Neural cell (in vitro differentiated cells): Measurements from ENCODE around the gene ITGB5. TPM values are rescaled to one million over a fixed set of nuclear protein-coding genes. Genes with fewer than 3 reads are reported as not detected.

Source experiments
- H2AFZ ChIP-seq: fragments of 200-600, 300-800 bp; sonication (generic), shearing (Covaris generic); 2 replicates; pipeline ENCODE4 v1.6.0; 2014; ENCODE audit warnings: low read depth, mild to moderate bottlenecking, antibody characterized with exemption, low read length, moderate library complexity
- H3F3A ChIP-seq: fragments of 200-600 bp; shearing (Covaris generic); 2 replicates; pipeline ENCODE4 v1.6.1; 2016; ENCODE audit warnings: mild to moderate bottlenecking, moderate library complexity, mixed read lengths, antibody characterized with exemption, low read length; ENCODE audit not compliant: insufficient read depth, poor library complexity, severe bottlenecking
- H3K27ac ChIP-seq: fragments of 200-600, 300-800 bp; sonication (generic), shearing (Covaris generic); 2 replicates; pipeline ENCODE4 v1.5.1; 2014; ENCODE audit warnings: mild to moderate bottlenecking, low read length, moderate library complexity
- H3K27me3 ChIP-seq: fragments of 300-800, 200-600 bp; sonication (generic), shearing (Covaris generic); 2 replicates; pipeline ENCODE4 v1.6.0; 2014; ENCODE audit warnings: mild to moderate bottlenecking, low read depth, low read length, moderate library complexity; ENCODE audit not compliant: insufficient read depth
- H3K36me3 ChIP-seq: fragments of 300-800, 200-600 bp; sonication (generic), shearing (Covaris generic); 2 replicates; pipeline ENCODE4 v1.5.1; 2014; ENCODE audit warnings: mild to moderate bottlenecking, antibody characterized with exemption, low read length, moderate library complexity; ENCODE audit not compliant: insufficient read depth
- H3K4me2 ChIP-seq: fragments of 300-800, 200-600 bp; sonication (generic), shearing (Covaris generic); 2 replicates; pipeline ENCODE4 v1.6.0; 2014; ENCODE audit warnings: mild to moderate bottlenecking, low read length
- H3K4me3 ChIP-seq: fragments of 300-800, 200-600 bp; sonication (generic), shearing (Covaris generic); 2 replicates; pipeline ENCODE4 v1.5.1; 2014; ENCODE audit warnings: mild to moderate bottlenecking, low read length, moderate library complexity
- H3K79me2 ChIP-seq: fragments of 200-600 bp; shearing (Covaris generic); replicated peaks from 2 replicates; pipeline ENCODE4 v1.6.0; 2014; ENCODE audit warnings: mild to moderate bottlenecking, low read length, moderate library complexity; ENCODE audit not compliant: insufficient read depth
- H3K9ac ChIP-seq: fragments of 300-800, 200-600 bp; sonication (generic), shearing (Covaris generic); 2 replicates; pipeline ENCODE4 v1.6.1; 2016; ENCODE audit warnings: mild to moderate bottlenecking, low read length, mixed read lengths
- H3K9me2 ChIP-seq: fragments of 200-600 bp; shearing (Covaris generic); 2 replicates; pipeline ENCODE4 v1.6.1; 2016; ENCODE audit warnings: mild to moderate bottlenecking, low read length, mixed read lengths; ENCODE audit not compliant: insufficient read depth
- H3K9me3 ChIP-seq: fragments of 200-600, 300-800 bp; sonication (generic), shearing (Covaris generic); 2 replicates; pipeline ENCODE4 v1.6.1; 2016; ENCODE audit warnings: mild to moderate bottlenecking, mixed run types, low read length, moderate library complexity, mixed read lengths
- H4K20me1 ChIP-seq: fragments of 200-600 bp; shearing (Covaris generic); 2 replicates; pipeline ENCODE4 v1.6.1; 2016; ENCODE audit warnings: mild to moderate bottlenecking, mixed run types; ENCODE audit not compliant: insufficient read depth
- EZH2 ChIP-seq: fragments of 200-600, 300-800 bp; shearing (Covaris generic), sonication (generic); IDR thresholded peaks from 2 replicates; pipeline ENCODE4 v1.6.1; 2014; ENCODE audit warnings: antibody characterized with exemption, low read length, borderline replicate concordance, mild to moderate bottlenecking; ENCODE audit not compliant: insufficient read depth, poor library complexity, severe bottlenecking
- MXI1 ChIP-seq: fragments of 450-650 bp; conservative IDR thresholded peaks from 2 replicates; pipeline ENCODE4 v1.6.1; 2014; ENCODE audit warnings: antibody characterized with exemption, mild to moderate bottlenecking; ENCODE audit not compliant: poor library complexity, severe bottlenecking
- RAD21 ChIP-seq: fragments of 450-650 bp; conservative IDR thresholded peaks from 2 replicates; pipeline ENCODE4 v1.6.1; 2014; ENCODE audit warnings: antibody characterized with exemption, mild to moderate bottlenecking, moderate library complexity
- REST ChIP-seq: IDR thresholded peaks from 2 replicates; pipeline ENCODE4 v1.6.1; 2012; ENCODE audit warnings: borderline replicate concordance
- SMC3 ChIP-seq: fragments of 450-650 bp; conservative IDR thresholded peaks from 2 replicates; pipeline ENCODE4 v1.6.1; 2014; ENCODE audit warnings: antibody characterized with exemption, mild to moderate bottlenecking, moderate library complexity; ENCODE audit not compliant: poor library complexity
- TAF1 ChIP-seq: IDR thresholded peaks from 2 replicates; pipeline ENCODE4 v1.6.1; 2012; ENCODE audit warnings: low read depth
- polyA plus RNA-seq: library from polyadenylated mRNA; depleted of rRNA; stranded (reverse); fragments of >200 nt; gene quantifications from 2 replicates; pipeline ENCODE4 v1.2.3, GENCODE V29; 2014

ITGB5 gene
- polyA plus RNA-seq, 1 donor from 2014 or later, result 1.2 TPM

GRCh38 chr3:124793054-124793739 is 94.0 kb downstream of the ITGB5 start:
- H3K27ac ChIP-seq, result no peak overlapping the region
- no peaks in the 10 kb centered on the region for H3K9me3 ChIP-seq
- TF ChIP-seq MXI1, result no peak
- TF ChIP-seq REST, result no peak
- no peak overlapping the region for H3K9ac ChIP-seq
- no peaks in the 10 kb centered on the region for H3K9me2 ChIP-seq
- H3F3A ChIP-seq, result no peaks in the 10 kb centered on the region
- H3K4me2 ChIP-seq, result no peak overlapping the region
- no peak overlapping the region for H2AFZ ChIP-seq
- H3K79me2 ChIP-seq, result no peaks in the 10 kb centered on the region
- no peaks in the 10 kb centered on the region for H3K27me3 ChIP-seq
- no peak overlapping the region for H3K4me3 ChIP-seq
- H4K20me1 ChIP-seq, result no peaks in the 10 kb centered on the region
- H3K36me3 ChIP-seq, result no peaks in the 10 kb centered on the region

- Histone ChIP-seq H3K4me3 (no peak overlapping the region), H3K79me2 (no peaks in the 10 kb centered on the region), H2AFZ (no peak overlapping the region), H3F3A (no peaks in the 10 kb centered on the region), H3K9me3 (no peaks in the 10 kb centered on the region), H3K4me2 (no peak overlapping the region), H3K27me3 (no peaks in the 10 kb centered on the region), H3K27ac (no peak overlapping the region), H4K20me1 (no peaks in the 10 kb centered on the region), H3K9ac (no peak overlapping the region), H3K36me3 (no peaks in the 10 kb centered on the region), H3K9me2 (no peaks in the 10 kb centered on the region)
- TF ChIP-seq RAD21, result no peak
- no peak for TF ChIP-seq SMC3
These were observed 94.7 kb downstream of the ITGB5 start for GRCh38 chr3:124792341-124793040.

GRCh38 chr3:124791639-124792151 is 95.5 kb downstream of the ITGB5 start:
- H3K9ac ChIP-seq, result no peak overlapping the region
- H3K9me3 ChIP-seq, result no peaks in the 10 kb centered on the region
- H3K4me2 ChIP-seq, result no peak overlapping the region
- no peak overlapping the region for H3K27ac ChIP-seq
- H3K4me3 ChIP-seq, result no peak overlapping the region
- H3K9me2 ChIP-seq, result no peaks in the 10 kb centered on the region
- H3K36me3 ChIP-seq, result no peaks in the 10 kb centered on the region
- no peaks in the 10 kb centered on the region for H4K20me1 ChIP-seq
- H3F3A ChIP-seq, result no peaks in the 10 kb centered on the region
- H2AFZ ChIP-seq, result no peak overlapping the region
- H3K27me3 ChIP-seq, result no peaks in the 10 kb centered on the region
- TF ChIP-seq REST (no peak), SMC3 (no peak), EZH2 (no peak), RAD21 (no peak), MXI1 (no peak), TAF1 (no peak)
- H3K79me2 ChIP-seq, result no peaks in the 10 kb centered on the region
